Parathyroid adenoma (tissue), 2 donors: ENCODE measurements around the gene ADGRD2.

Source experiments
- H2AFZ ChIP-seq: fragments of 300-600 bp; sonication (generic); one replicate; pipeline ENCODE4 v1.7.0; 2017; ENCODE audit warnings: antibody characterized with exemption, mild to moderate bottlenecking
- H3K27ac ChIP-seq: fragments of 300-600 bp; sonication (generic); one replicate; pipeline ENCODE4 v1.7.0; 2017
- H3K27me3 ChIP-seq: fragments of 300-600 bp; sonication (generic); one replicate; pipeline ENCODE4 v1.7.0; 2017; ENCODE audit warnings: low read length; ENCODE audit not compliant: control insufficient read depth, insufficient read depth
- H3K36me3 ChIP-seq: fragments of 300-600 bp; sonication (generic); one replicate; pipeline ENCODE4 v1.7.0; 2017; ENCODE audit warnings: low read length; ENCODE audit not compliant: control insufficient read depth, insufficient read depth
- H3K4me1 ChIP-seq: fragments of 300-600 bp; sonication (generic); one replicate; pipeline ENCODE4 v1.7.0; 2017; ENCODE audit warnings: control low read depth
- H3K4me2 ChIP-seq: fragments of 300-600 bp; sonication (generic); one replicate; pipeline ENCODE4 v1.7.0; 2017; ENCODE audit warnings: low read length
- H3K4me3 ChIP-seq: fragments of 300-600 bp; sonication (generic); one replicate; pipeline ENCODE4 v1.7.0; 2017; ENCODE audit warnings: low read depth, low read length
- H3K79me2 ChIP-seq: fragments of 300-600 bp; sonication (generic); one replicate; pipeline ENCODE4 v1.7.0; 2017; ENCODE audit warnings: control low read depth
- H3K9ac ChIP-seq: fragments of 300-600 bp; sonication (generic); one replicate; pipeline ENCODE4 v1.7.0; 2017; ENCODE audit warnings: mild to moderate bottlenecking
- H3K9me3 ChIP-seq: fragments of 300-600 bp; sonication (generic); one replicate; pipeline ENCODE4 v1.7.0; 2017; ENCODE audit warnings: low read length; ENCODE audit not compliant: control insufficient read depth
- CTCF ChIP-seq: fragments of 300-600 bp; sonication (generic); IDR thresholded peaks from one replicate; pipeline ENCODE4 v1.7.0; 2017; ENCODE audit warnings: antibody characterized with exemption, mild to moderate bottlenecking
- donor health status: primary hyperparathyroidism.

The ADGRD2 gene

GRCh38 chr9:124527781-124528180 is 77.5 kb downstream of the ADGRD2 start:
- Histone ChIP-seq H3K4me1 (no peaks in the 10 kb centered on the region), H3K27ac (no peak overlapping the region), H3K9ac (no peak overlapping the region), H3K79me2 (no peaks in the 10 kb centered on the region), H2AFZ (no peak overlapping the region), H3K9me3 (no peaks in the 10 kb centered on the region), H3K4me3 (no peak overlapping the region), H3K36me3 (no peaks in the 10 kb centered on the region), H3K4me2 (no peak overlapping the region), H3K27me3 (no peaks in the 10 kb centered on the region)
- TF ChIP-seq CTCF: no peak
